GM19395 (cell line): Measurements from ENCODE around the gene GPATCH3.
A peak's percentile ranks its signal among the peaks of the same experiment; 100 is the strongest.

Source experiments
- ATAC-seq: cut with Tn5 transposase; IDR thresholded peaks from one replicate; pipeline ENCODE4 v1.9.1; 2021; ENCODE audit warnings: mild to moderate bottlenecking, moderate library complexity; ENCODE audit not compliant: unreplicated experiment

GPATCH3 gene

DNA sequence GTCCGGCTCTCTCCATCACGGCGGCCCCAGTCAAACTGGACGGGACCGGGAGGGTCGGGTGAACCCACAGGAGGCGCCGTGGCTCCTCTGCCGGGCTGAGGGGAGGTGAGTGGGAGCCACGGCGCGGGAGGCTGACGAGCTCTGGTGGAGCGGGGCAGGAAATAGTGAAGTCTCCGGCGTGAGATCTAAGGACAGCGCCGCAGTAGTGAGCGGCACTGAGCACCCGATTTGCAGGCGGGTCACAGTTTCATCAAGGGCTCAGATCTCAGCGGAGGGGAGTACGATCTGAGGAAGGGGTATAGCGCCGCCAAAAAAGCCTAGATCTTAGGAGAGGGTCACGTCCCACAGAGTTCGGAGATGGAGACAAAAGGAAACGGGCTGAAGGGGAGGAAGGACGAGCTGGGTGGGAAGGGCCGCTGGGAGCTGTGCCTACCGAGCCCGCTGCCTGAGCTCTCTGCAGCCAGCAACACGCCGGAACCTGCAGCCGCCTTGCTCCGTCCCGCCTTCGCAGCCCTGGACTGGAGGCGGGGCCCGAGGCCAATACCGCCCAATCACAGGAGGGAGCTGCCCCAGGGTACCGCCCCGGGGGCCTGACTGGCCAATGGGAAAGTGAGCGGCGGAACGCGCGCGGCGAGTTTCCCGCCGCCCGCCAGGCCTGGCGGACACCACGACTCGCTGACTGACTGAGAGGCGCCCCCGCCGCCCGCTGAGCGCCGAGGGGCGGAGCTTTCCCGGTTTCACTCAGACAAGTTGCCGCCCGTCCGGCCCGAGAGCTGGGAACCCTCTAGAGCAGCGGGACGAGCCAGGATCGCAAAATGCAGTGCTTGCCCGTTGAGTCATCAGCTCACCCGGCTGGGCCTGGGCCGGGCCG lies 35.4 kb downstream of the GPATCH3 start:
- peak; percentile 86 for ATAC-seq

DNA sequence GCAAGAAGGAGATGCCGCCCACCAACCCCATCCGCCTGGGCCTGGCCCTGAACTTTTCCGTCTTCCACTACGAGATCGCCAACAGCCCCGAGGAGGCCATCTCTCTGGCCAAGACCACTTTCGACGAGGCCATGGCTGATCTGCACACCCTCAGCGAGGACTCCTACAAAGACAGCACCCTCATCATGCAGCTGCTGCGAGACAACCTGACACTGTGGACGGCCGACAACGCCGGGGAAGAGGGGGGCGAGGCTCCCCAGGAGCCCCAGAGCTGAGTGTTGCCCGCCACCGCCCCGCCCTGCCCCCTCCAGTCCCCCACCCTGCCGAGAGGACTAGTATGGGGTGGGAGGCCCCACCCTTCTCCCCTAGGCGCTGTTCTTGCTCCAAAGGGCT lies 36.6 kb downstream of the GPATCH3 start:
- ATAC-seq, result no peak

DNA sequence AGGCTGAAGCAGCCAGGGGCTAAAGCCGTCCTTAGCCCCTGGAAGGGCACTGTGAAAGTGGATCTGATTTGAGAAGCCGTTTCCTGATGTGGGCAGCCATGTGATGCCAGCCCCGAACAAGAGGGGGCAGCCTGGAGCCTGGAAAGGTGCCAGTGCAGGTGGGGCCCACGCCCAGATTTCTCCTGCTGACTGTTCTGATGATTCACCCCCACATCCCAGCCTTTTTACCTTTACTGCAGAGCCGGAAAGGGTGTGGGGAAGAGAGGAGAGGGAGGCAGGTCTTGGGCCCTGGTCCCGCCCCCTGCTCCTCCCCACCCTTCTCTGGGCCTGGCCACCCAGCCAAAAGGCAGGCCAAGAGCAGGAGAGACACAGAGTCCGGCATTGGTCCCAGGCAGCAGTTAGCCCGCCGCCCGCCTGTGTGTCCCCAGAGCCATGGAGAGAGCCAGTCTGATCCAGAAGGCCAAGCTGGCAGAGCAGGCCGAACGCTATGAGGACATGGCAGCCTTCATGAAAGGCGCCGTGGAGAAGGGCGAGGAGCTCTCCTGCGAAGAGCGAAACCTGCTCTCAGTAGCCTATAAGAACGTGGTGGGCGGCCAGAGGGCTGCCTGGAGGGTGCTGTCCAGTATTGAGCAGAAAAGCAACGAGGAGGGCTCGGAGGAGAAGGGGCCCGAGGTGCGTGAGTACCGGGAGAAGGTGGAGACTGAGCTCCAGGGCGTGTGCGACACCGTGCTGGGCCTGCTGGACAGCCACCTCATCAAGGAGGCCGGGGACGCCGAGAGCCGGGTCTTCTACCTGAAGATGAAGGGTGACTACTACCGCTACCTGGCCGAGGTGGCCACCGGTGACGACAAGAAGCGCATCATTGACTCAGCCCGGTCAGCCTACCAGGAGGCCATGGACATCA lies 37.2 kb downstream of the GPATCH3 start, which contains the start of gene SFN:
SFN (plus strand) TSS at position 369 of the 904 bp plus-strand sequence; CDS start at position 433, 64 bp downstream.
- ATAC-seq, result no peak

DNA sequence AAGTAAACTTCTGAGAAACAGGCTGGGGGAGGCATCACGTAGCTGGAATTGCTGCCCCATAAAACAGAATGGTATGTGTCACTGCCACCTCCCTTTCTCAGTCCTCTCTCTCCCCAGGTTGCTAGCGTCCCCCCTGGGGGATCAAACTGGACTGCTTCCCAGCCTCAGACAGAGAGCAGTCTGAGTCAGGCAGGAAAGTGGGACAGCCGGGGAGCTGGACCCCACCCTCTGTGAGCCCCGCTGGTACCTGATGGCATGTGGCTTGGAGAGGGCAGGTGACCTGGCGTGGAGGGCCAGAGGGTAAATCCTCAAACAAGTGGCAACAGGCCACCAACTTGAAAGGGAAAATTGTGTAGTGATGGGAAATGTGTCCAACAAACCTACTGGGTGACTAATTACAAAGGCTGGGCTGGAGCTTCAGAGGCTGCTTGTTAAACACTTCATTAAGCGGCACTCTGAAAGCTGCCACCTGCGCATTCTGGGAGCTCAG lies 38.3 kb downstream of the GPATCH3 start:
- no peak for ATAC-seq

DNA sequence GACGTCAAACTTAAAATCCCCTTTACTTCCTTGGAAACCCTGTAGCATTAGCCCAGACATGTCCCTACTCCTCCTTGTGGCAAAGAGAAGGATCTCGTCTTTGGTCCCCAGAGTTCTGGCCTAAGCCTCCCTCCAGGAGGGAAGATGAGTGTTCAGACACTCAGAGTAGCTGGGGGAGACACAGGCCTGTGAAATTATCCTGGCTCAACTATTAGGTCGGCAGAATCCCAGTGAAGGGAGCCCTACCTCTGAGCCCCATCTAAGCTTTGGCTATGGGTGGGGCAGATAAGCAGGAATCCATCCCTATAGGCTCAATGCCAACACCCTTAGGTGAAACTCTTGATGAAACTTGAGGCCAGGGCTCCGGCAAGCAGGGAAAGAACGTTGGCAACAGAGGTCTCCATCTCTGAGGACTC lies 39.0 kb downstream of the GPATCH3 start:
- ATAC-seq, result no peak

DNA sequence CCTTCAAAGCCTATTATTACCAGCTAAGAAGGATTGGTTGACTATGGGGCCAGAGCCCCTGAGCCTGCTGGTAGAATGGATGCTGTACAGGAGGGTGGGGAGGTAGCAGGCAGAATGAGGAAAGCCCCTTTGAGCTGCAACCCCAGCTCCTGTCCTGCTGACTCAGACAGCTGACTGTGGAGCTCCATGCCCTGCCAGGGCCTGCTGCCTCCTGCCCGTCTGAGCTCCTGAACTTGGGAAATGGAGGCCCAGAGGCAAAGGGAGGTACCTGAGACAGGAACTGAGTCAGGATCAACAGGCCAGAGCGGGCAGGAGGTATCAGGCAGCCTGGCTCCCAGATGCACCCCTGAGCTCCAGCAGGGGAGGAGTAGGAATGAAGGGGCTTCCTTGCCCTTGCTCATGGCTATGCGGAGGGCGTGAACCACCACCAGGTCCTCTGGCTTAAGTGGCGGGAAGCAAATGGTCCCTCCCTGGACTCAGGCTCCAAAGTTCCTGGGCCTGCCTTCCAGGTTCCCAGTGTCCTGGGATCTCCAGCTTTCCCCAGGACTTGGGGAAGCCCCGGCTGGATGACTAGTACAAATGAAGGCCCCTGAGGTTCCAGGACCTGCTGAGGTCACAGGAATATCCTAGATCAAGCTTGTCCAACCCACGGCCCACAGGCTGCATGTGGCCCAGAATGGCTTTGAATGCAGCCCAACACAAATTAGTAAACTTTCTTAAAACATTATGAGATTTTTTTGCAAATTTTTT lies 41.2 kb downstream of the GPATCH3 start:
- no peak for ATAC-seq

DNA sequence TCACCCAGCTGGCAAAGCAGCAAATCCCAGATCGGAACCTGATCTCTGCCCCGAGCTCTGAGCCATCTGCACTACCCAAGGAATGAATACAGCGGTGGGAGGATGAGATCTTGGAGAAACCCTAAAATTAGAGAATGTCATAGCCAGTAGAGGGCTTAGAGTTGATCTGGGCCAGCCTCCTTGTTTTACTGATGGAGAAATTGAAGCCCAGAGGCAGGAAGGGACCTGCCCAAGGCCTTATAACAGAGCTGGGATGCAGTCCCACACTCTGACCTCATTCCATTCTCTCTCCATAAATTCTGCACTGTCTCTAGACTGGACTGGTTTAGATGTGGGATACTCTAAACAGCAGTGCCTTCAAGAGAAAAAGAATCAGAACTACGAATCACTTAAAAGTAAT lies 42.1 kb downstream of the GPATCH3 start:
- ATAC-seq, result no peak

DNA sequence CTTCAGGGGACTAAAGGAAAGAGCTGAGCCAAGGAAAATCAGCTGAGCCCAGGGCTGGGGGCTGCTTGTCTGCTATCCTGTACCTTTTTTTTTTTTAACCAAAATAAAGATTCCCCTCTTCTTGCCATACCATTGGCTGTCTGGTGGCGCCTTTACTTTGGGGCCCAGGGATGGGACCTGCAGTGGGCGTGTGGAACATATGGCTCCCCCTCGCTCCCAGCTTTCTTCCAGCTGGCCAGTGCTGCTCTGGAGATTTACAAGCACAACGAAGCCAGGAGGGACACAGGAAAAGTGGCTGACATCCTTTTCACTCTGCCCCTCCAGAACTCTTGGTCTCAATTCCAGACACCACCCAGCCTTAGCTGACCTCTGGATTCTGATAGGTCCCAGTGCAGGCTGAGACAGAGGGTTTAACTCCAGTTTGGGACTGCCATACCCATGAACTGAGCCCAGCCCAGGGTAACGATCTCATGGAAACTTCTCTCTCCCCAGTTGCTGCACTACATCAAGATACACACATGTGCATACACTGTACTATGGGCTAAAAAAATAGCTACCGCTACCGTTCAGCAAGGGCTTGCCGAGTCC lies 42.7 kb downstream of the GPATCH3 start:
- no peak for ATAC-seq

DNA sequence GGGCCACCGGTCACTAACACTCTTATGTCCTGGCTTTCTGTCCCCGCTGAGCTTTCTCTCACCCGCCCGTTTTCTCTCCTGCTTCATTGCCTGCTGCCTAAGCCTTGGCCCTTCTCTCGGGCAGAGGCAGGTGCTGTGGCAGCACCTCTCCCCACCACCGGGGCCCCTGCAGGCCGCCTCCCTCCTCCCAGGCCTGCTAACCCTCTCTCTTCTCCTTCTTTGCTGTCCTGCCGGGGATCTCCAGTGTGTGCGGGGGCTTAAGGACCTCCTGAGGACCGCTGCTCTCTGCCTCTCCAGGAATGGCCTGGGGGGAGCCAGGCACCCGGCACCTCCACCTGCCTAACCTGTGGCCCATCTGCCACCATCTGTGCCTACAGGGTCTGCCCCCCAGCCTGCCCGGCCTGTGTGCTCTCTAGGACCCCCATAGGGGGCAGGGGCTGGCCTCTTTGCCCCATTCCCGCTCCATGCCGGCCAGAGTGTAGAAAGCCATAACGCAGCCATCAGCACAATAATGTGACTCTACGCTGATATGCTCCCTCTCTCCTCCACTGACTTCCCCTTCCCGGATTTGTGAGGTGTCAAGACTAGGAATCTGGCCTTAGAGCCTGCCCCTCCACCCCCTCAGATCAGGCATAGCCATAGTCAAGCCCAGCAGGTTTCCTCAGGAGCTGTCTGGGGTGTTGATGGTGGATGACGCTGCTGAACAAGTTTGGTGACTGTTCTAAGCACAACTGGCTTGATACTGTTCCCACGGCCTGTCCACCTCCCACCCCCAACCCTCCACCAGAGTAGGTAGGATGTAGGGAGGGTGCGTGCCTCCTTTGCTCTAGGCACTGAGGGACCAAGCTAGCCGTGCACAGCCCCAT lies 43.4 kb downstream of the GPATCH3 start:
- no peak for ATAC-seq

DNA sequence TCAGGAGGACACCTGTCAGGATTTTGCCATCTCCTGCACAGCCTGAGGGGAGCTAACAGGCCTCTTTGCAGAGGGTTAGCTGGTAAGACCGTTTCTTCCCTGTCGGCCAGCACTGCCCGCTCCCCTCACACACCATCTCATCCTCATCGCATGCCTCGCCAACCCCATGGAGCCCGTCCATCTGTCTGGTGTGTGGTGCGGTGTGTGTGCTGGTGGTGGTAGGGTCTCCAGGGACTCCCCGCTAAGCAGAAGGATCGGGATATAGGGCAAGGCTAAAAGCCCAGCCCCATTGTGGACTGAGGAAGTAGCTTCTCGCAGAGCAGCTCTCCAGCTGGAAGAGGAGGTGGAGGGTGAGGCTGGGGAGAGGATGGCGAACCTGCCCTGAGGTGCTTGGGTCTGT lies 44.1 kb downstream of the GPATCH3 start:
- no peak for ATAC-seq

DNA sequence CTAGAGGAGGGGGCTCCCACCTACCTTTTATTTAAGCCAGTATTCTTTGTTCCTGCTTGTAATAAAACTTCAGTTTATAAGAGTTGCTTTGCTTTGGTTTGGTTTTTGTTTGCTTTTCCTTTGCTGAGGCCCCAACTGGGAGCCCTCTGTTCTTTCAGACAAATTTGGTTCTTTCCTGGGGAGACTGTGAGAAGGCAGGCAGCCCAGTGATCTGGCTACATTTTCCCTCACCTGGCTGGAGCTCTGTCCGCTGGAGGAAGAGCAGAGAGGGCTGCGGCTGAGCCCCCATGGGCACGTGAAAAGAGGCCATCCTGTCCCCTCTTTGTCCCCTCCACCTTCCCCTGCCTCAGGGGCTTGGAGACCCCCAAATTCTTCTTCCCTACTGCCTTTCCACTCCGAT lies 44.6 kb downstream of the GPATCH3 start:
- no peak for ATAC-seq

DNA sequence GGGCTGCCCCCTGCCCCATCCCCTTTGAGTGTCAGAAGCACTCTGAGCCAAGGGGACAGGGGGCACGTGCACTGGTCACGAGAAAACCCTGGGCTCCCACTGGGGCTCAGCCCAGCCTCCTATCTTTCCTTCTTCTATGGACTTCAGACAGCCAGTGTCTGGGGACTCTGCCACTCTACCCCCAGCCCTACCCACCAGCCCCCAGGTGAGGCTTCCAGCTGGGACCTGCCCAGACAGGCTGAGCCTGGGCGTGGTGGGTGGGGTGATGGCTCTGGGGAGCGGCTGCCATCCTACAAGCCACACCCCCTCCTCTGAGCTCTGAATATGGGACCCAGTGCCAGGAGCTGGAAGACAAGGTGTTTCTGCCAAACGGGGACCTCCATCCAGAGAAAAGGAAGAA lies 45.4 kb downstream of the GPATCH3 start:
- ATAC-seq, result no peak

DNA sequence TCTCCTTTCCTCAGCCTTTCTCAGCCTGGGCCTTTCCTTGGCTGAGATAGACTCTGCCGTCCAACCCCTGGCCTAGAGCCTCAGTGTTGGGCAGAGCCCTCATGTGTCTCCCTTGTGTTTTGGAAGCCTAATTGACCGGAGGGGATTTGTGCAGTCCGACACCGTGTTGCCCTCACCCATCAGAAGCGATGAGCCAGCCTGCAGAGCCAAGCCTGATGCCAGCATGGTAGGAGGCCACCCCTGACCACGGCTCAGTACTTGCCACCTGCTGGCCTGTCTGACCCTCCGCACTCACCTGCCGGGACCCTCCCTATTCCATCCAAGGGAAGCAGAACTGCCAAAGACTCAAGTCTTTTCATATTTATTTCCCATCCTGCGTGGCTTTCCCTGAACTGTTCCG lies 46.7 kb downstream of the GPATCH3 start:
- no peak for ATAC-seq

DNA sequence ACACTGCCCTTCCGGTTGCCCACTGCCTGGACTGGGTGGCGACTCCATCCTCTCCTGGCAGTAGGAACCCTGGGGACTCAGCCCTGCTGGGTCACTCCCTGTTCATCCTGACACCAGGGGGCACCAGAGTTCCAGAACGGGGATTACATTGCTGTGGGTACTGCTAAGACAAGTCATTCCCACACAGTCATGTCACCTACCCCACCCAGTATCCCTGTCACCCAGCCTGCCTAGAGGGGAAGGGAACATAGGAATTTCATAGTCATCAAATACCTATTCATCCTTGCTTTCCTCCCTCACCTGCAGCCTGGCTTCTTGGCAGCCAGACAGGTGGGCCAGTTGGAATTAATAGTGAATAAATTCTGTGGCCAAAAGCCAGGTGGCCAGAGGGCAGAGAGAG lies 47.1 kb downstream of the GPATCH3 start:
- no peak for ATAC-seq

DNA sequence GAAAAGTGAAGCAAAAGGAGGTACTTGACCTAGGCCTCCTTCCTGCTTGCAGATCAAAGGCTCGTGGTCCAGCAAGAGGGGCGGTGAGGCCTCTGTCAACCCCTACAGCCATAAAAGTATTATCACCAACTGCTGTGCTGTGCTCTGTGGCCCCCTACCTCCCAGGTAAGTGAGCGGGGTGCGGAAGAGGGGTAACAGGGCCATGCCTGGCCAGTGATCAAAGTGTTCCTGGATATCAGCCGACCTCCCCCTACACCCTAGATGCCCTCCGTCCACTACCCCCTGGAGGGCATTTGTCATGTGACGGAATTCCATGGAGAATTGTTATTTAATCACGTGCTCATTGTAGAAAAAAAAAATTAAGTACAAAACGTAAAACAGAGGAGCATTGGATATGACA lies 47.6 kb downstream of the GPATCH3 start:
- ATAC-seq, result no peak

DNA sequence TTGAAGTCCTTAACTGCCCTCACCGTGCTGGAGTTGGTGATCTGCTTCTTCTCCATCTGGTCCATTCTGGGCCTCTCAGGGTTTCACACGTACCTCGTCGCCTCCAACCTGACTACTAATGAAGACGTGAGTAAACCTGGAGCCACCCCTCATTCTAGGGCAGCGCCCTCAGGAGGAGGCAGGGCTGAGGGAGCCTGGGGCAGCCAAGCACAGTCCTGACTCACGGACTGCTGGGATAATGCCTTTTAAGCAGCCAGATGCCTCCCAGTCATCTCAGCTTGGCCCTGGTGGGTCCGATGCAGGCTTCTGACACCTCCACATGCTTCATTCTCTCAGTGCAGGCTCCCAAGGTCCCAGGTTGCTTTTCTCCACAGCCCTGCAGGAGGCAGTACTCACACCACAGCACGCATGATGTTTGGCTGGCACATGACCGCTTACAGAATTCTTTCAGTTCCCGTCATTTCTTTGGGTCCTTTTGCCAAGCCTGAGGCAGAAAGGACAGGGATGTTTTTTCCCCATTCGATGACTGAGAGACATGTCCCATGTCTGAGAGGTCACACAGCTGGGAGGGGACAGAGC lies 49.1 kb downstream of the GPATCH3 start:
- ATAC-seq, result no peak

DNA sequence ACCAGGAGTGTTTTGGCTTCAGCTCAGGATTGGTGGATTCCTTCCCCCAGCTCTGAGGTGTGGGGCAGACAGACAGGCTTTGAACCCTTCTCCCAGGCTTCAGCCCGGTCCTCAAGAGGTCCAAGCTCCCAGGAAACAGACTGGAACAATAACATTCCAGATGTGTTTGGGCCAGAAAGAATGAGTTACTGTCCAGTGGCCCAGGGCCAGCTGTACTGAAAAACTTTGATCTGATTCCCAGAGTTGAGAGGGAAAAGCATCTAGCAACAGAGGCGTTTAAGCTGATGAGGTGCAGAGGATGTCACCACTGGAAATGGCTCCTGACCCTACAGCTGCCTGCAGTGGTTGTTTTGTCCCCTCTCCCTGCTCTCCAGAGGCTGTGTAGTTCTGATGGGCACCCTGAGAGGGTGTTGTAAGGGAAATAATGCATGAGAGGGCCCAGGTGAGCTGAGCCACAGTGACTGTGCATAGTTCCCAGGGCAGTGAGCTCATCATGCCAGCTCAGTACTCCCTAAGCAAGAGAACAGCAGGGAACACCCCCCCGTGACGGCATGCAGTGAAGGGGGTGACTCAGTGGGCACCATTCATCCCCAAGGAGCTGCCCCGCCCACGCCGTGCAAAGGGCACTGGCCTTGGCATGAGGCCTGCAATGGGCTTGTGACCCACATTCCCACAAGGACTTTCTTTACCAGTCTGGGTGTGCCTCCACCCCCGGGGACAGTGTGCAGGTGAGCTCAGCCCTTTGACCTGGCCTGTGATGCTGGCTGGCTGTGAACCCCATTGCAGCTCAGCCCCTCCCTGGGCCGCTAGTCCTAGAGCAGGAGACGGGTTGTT lies 51.1 kb downstream of the GPATCH3 start:
- no peak for ATAC-seq

DNA sequence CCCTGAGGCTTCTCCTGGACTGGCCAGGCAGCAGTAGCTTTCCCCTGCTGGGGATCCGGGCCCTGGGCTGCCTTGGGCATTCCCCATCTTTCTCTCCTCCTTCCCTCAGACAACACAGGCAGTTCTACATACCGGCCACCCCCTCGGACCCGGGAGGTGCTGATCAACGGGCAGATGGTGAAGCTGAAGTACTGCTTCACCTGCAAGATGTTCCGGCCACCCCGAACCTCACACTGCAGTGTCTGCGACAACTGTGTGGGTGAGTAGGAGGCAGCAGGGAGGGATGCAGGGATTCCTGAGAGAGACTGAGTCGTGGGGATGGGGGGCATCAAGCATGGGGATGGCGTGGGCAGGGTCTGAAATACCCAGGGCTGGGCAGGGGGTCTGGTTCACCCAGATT lies 51.8 kb downstream of the GPATCH3 start:
- no peak for ATAC-seq
